Lower lobe of right lung (tissue), 2 donors: ENCODE results near the gene NAV2. TPM values are rescaled to one million over a fixed set of nuclear protein-coding genes. Genes with fewer than 3 reads are reported as not detected.

ENCODE experiments used
- ATAC-seq, 2 donors: fragments of 200-7000 bp; cut with Tn5 transposase; one replicate each; pipeline ENCODE4 v1.9.1; 2020 to 2022; ENCODE audit warnings: mild to moderate bottlenecking in 2 of 2, moderate library complexity in 2 of 2
- DNase-seq: peaks from one replicate; pipeline ENCODE4 v3.0.0-alpha.2; 2020
- H3K27ac ChIP-seq: fragments of 200-600 bp; one replicate; pipeline ENCODE4 v1.8.0; 2022
- H3K27me3 ChIP-seq: fragments of 200-600 bp; one replicate; pipeline ENCODE4 v1.8.0; 2022; ENCODE audit warnings: low read depth
- H3K36me3 ChIP-seq: fragments of 200-600 bp; one replicate; pipeline ENCODE4 v1.8.0; 2022; ENCODE audit warnings: mild to moderate bottlenecking
- H3K4me1 ChIP-seq: fragments of 200-600 bp; one replicate; pipeline ENCODE4 v1.8.0; 2022
- H3K4me3 ChIP-seq: fragments of 200-600 bp; one replicate; pipeline ENCODE4 v1.8.0; 2022; ENCODE audit warnings: mild to moderate bottlenecking
- H3K9me3 ChIP-seq: fragments of 200-600 bp; one replicate; pipeline ENCODE4 v1.8.0; 2022
- CTCF ChIP-seq: fragments of 200-600 bp; IDR thresholded peaks from one replicate; pipeline ENCODE4 v1.8.0; 2022; ENCODE audit warnings: antibody characterized with exemption, mild to moderate bottlenecking
- intact Hi-C: fragments of 100-400 bp; cut with DNase I; formaldehyde crosslinking; loops from one replicate; pipeline ENCODE4 v1.11.0; 2022
- total RNA-seq: library from RNA; stranded (reverse); fragmentation: NEBNext Ultra II Directional; extraction: Animal tissue kit (Norgen Biotek cat#: 25700); gene quantifications from one replicate; pipeline ENCODE4 v1.2.1, GENCODE V29; 2021
- donor health status: DM: no; HTN: yes; CAD: no; lungs with severe emphysema.

NAV2 gene
- total RNA-seq, 1 donor from 2014 or later: 36.9 TPM

GRCh38 chr11:19843079-19843478 lies 130.4 kb downstream of the NAV2 start:
- no peaks in the 10 kb centered on the region for H3K4me1 ChIP-seq
- no peak for DNase-seq
- no peaks in the 10 kb centered on the region for H3K9me3 ChIP-seq
- no peaks in the 10 kb centered on the region for H3K27me3 ChIP-seq
- no peaks in the 10 kb centered on the region for H3K36me3 ChIP-seq
- intact Hi-C loops: no loop called here
- no peak overlapping the region for H3K4me3 ChIP-seq
- TF ChIP-seq CTCF: no peak
- no peak overlapping the region for H3K27ac ChIP-seq
- ATAC-seq: no peak

GRCh38 chr11:19844012-19844411 lies 131.4 kb downstream of the NAV2 start:
- no peak for TF ChIP-seq CTCF
- Histone ChIP-seq H3K36me3 (no peaks in the 10 kb centered on the region), H3K27ac (no peak overlapping the region), H3K4me1 (peaks cover under 1% of the 10 kb centered on the region), H3K9me3 (no peaks in the 10 kb centered on the region), H3K27me3 (no peaks in the 10 kb centered on the region), H3K4me3 (no peak overlapping the region)
- no peak for DNase-seq
- intact Hi-C loops: no loop called here
- ATAC-seq: no peak

- H3K4me3 ChIP-seq: no peak overlapping the region
- no peaks in the 10 kb centered on the region for H3K9me3 ChIP-seq
- DNase-seq (no peak), ATAC-seq (no peak)
- H3K36me3 ChIP-seq: no peaks in the 10 kb centered on the region
- no peak for TF ChIP-seq CTCF
- intact Hi-C loops: no loop called here
- no peak overlapping the region for H3K27ac ChIP-seq
- H3K4me1 ChIP-seq: peaks cover 5% of the 10 kb centered on the region
- no peaks in the 10 kb centered on the region for H3K27me3 ChIP-seq
Measured at GRCh38 chr11:19844806-19845205, 132.2 kb downstream of the NAV2 start.

GRCh38 chr11:19845626-19846025 lies 133.0 kb downstream of the NAV2 start:
- no peak for ATAC-seq
- DNase-seq: no peak
- H3K27ac ChIP-seq: no peak overlapping the region
- intact Hi-C loops: no loop called here
- H3K4me1 ChIP-seq: peaks cover 5% of the 10 kb centered on the region
- H3K36me3 ChIP-seq: no peaks in the 10 kb centered on the region
- H3K4me3 ChIP-seq: no peak overlapping the region
- H3K27me3 ChIP-seq: no peaks in the 10 kb centered on the region
- H3K9me3 ChIP-seq: no peaks in the 10 kb centered on the region
- TF ChIP-seq CTCF: no peak

- ATAC-seq: peak in 1 of 2 donors; percentile 19
- Histone ChIP-seq H3K36me3 (no peaks in the 10 kb centered on the region), H3K9me3 (no peaks in the 10 kb centered on the region), H3K4me3 (no peak overlapping the region), H3K4me1 (peaks cover 5% of the 10 kb centered on the region), H3K27me3 (no peaks in the 10 kb centered on the region), H3K27ac (no peak overlapping the region)
- no peak for TF ChIP-seq CTCF
- intact Hi-C loops: no loop called here
- no peak for DNase-seq
Measured at GRCh38 chr11:19846654-19847305, 134.1 kb downstream of the NAV2 start.
